HK-2 (cell line): Measurements from ENCODE around the gene PRDX5.

Experiments used
- DNase-seq: peaks from one replicate; pipeline ENCODE4 v3.0.0-alpha.2; 2018; ENCODE audit not compliant: unreplicated experiment

Gene PRDX5

GRCh38 chr11:64324692-64325469 is 7.0 kb downstream of the PRDX5 start:
- DNase-seq: no peak

GRCh38 chr11:64327375-64327774 is 9.5 kb downstream of the PRDX5 start:
- DNase-seq: no peak

- no peak for DNase-seq
Observed at GRCh38 chr11:64327993-64328392, 10.1 kb downstream of the PRDX5 start.

- DNase-seq: no peak
Observed at GRCh38 chr11:64330888-64331287, 13.0 kb downstream of the PRDX5 start.

GRCh38 chr11:64331569-64332371 is 13.8 kb downstream of the PRDX5 start:
- peak; percentile 87 for DNase-seq

- DNase-seq: no peak
Observed at GRCh38 chr11:64333556-64333955, 15.6 kb downstream of the PRDX5 start.

GRCh38 chr11:64334764-64335735 is 17.1 kb downstream of the PRDX5 start:
- peak; percentile 87 for DNase-seq

GRCh38 chr11:64337538-64338249 is 19.8 kb downstream of the PRDX5 start:
- no peak for DNase-seq

- no peak for DNase-seq
Observed at GRCh38 chr11:64338716-64339115, 20.8 kb downstream of the PRDX5 start.

- no peak for DNase-seq
Observed at GRCh38 chr11:64339286-64339685, 21.4 kb downstream of the PRDX5 start.

- no peak for DNase-seq
Observed at GRCh38 chr11:64339754-64340408, 22.0 kb downstream of the PRDX5 start, which contains the start of gene CCDC88B. CCDC88B (plus strand) TSS chr11:64340204; CDS start chr11:64340267, 63 bp downstream.

- DNase-seq: no peak
Observed at GRCh38 chr11:64340671-64341335, 22.9 kb downstream of the PRDX5 start.

- no peak for DNase-seq
Observed at GRCh38 chr11:64341429-64341828, 23.5 kb downstream of the PRDX5 start.

- DNase-seq: peak; percentile 88
Observed at GRCh38 chr11:64341851-64342791, 24.2 kb downstream of the PRDX5 start.

- no peak for DNase-seq
Observed at GRCh38 chr11:64342869-64343745, 25.2 kb downstream of the PRDX5 start.

- DNase-seq: no peak
Observed at GRCh38 chr11:64343767-64344559, 26.0 kb downstream of the PRDX5 start.

GRCh38 chr11:64344787-64345186 is 26.9 kb downstream of the PRDX5 start:
- DNase-seq: no peak
